Smooth muscle cell (in vitro differentiated cells): ENCODE results near the gene LIAS. TPM values are rescaled to one million over a fixed set of nuclear protein-coding genes. Genes with fewer than 3 reads are reported as not detected.

Experiments
- DNase-seq: peaks from one replicate; lab custom pipeline; 2025; ENCODE audit not compliant: unreplicated experiment; lab: John Stamatoyannopoulos, UW
- H2AFZ ChIP-seq: fragments of 200-600 bp; sonication (generic); 2 replicates; pipeline ENCODE4 v1.6.0; 2016; ENCODE audit warnings: antibody characterized with exemption, low read depth, mild to moderate bottlenecking
- H3F3A ChIP-seq: fragments of 200-600 bp; sonication (generic); 2 replicates; pipeline ENCODE4 v1.6.0; 2017; ENCODE audit warnings: antibody characterized with exemption, low read depth
- H3K27ac ChIP-seq: fragments of 200-600 bp; sonication (generic); 2 replicates; pipeline ENCODE4 v1.5.1; 2016; ENCODE audit warnings: low read depth, mild to moderate bottlenecking
- H3K27me3 ChIP-seq: fragments of 200-600 bp; sonication (generic); 2 replicates; pipeline ENCODE4 v1.6.1; 2016; ENCODE audit warnings: low read depth, mild to moderate bottlenecking
- H3K36me3 ChIP-seq: fragments of 200-600 bp; sonication (generic); 2 replicates; pipeline ENCODE4 v1.5.1; 2016; ENCODE audit warnings: low read depth
- H3K4me1 ChIP-seq: fragments of 200-600 bp; sonication (generic); 2 replicates; pipeline ENCODE4 v1.5.1; 2016; ENCODE audit warnings: low read depth
- H3K4me2 ChIP-seq: fragments of 200-600 bp; sonication (generic); 2 replicates; pipeline ENCODE4 v1.6.0; 2016; ENCODE audit warnings: mild to moderate bottlenecking
- H3K4me3 ChIP-seq: fragments of 200-600 bp; sonication (generic); 2 replicates; pipeline ENCODE4 v1.5.1; 2016; ENCODE audit warnings: mild to moderate bottlenecking
- H3K79me2 ChIP-seq: fragments of 200-600 bp; sonication (generic); 2 replicates; pipeline ENCODE4 v1.6.0; 2016; ENCODE audit warnings: low read depth, mild to moderate bottlenecking
- H3K9ac ChIP-seq: fragments of 200-600 bp; sonication (generic); 2 replicates; pipeline ENCODE4 v1.6.0; 2016; ENCODE audit warnings: low read depth
- H3K9me3 ChIP-seq: fragments of 200-600 bp; sonication (generic); replicated peaks from 2 replicates; pipeline ENCODE4 v1.5.1; 2016; ENCODE audit warnings: low read depth
- H4K20me1 ChIP-seq: fragments of 200-600 bp; sonication (generic); 2 replicates; pipeline ENCODE4 v1.6.0; 2016; ENCODE audit warnings: low read depth
- CTCF ChIP-seq: fragments of 200-600 bp; sonication (generic); IDR thresholded peaks from 2 replicates; pipeline ENCODE4 v1.5.1; 2017; ENCODE audit warnings: borderline replicate concordance, mild to moderate bottlenecking, antibody characterized with exemption; ENCODE audit not compliant: insufficient read depth, poor library complexity, severe bottlenecking
- WGBS: methylation state at CpG from one replicate; pipeline ENCODE4 v1.1.7; 2016; ENCODE audit warnings: low lambda C conversion rate; 5-methylcytosine and 5-hydroxymethylcytosine counted together
- polyA plus RNA-seq: library from polyadenylated mRNA; unstranded; fragments of >200 nt; fragmentation: Nextera tagmentation; extraction: Ambion mirVana; gene quantifications from 2 replicates; pipeline ENCODE4 v1.2.1, GENCODE V29; 2016
- total RNA-seq: library from RNA; depleted of rRNA; stranded (reverse); fragments of >200 nt; gene quantifications from 2 replicates; pipeline ENCODE4 v1.2.3, GENCODE V29; 2014

The LIAS gene
- total and polyA plus RNA-seq, 2 experiments from 2014 or later: 6.6 to 10.5 TPM

DNA sequence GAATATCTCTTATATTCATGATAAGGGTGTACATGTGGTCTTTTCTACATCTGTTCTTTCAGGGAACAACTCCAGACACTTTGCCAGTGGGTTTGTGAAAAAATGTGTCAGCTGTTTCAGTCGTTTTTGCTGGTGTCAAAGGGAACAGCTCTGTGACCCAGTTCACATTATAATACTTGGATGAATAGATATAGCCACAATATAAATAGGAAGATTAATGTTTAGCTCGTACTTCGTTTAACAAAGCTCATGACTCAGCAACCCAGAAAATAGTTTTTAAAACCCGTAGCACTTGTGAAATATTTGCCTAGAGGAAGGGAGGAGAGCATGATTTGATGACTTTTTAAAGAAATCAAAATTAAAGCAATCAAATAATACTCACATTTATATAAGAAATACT is 7.9 kb downstream of the LIAS start:
- Histone ChIP-seq H4K20me1 (no peaks in the 10 kb centered on the region), H2AFZ (no peak overlapping the region), H3F3A (peaks cover 8% of the 10 kb centered on the region), H3K27me3 (no peaks in the 10 kb centered on the region), H3K79me2 (peaks cover 2% of the 10 kb centered on the region), H3K9me3 (no peaks in the 10 kb centered on the region), H3K36me3 (no peaks in the 10 kb centered on the region), H3K4me3 (no peak overlapping the region), H3K4me2 (no peak overlapping the region), H3K27ac (no peak overlapping the region), H3K9ac (no peak overlapping the region), H3K4me1 (no peaks in the 10 kb centered on the region)
- 57% methylated on average over 4 of the region's 4 CpGs for WGBS
- no peak for TF ChIP-seq CTCF
- no peak for DNase-seq

GRCh38 chr4:39467464-39467863 is 8.6 kb downstream of the LIAS start:
- H3F3A ChIP-seq: peaks cover 8% of the 10 kb centered on the region
- no peak overlapping the region for H3K4me3 ChIP-seq
- 94% methylated on average over 4 of the region's 4 CpGs for WGBS
- H3K79me2 ChIP-seq: no peaks in the 10 kb centered on the region
- no peaks in the 10 kb centered on the region for H3K36me3 ChIP-seq
- H2AFZ ChIP-seq: no peak overlapping the region
- no peaks in the 10 kb centered on the region for H3K27me3 ChIP-seq
- no peak overlapping the region for H3K9ac ChIP-seq
- H3K27ac ChIP-seq: no peak overlapping the region
- no peaks in the 10 kb centered on the region for H3K9me3 ChIP-seq
- TF ChIP-seq CTCF: no peak
- no peaks in the 10 kb centered on the region for H4K20me1 ChIP-seq
- DNase-seq: no peak
- H3K4me1 ChIP-seq: no peaks in the 10 kb centered on the region
- H3K4me2 ChIP-seq: no peak overlapping the region

DNA sequence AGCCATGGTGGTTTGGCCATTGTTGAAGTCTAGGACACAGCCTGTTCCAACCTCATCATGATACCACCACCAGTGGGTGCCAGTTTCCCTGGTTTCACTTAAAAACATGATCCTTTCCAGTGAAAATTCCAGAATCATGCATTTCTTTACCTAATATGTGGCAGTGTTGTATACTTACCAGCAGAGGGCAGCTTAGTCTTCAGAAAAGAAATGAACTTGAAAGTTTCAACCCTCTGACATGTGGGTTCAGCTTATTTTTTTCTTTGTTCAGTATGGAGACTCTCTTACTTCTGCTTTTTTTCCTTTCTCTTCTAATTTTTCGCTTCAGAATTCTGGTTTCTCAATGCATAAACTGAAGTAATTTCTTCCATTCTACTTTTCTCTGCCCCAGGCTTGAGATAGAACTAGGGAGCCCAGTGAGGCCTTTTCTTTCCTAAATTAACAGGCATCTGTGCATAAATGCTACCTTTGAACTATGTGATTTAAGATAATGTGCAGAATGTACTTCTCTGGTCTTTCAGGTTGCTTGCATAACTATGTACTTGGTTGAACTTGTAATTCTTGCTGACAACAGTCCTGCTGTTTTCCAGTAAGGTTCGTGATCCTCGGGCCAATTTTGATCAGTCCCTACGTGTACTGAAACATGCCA is 10.7 kb downstream of the LIAS start:
- peak; percentile 85 for TF ChIP-seq CTCF
- H3K4me3 ChIP-seq: no peak overlapping the region
- DNase-seq: no peak
- no peak overlapping the region for H3K9ac ChIP-seq
- H3K79me2 ChIP-seq: no peaks in the 10 kb centered on the region
- WGBS: 70% methylated on average over 4 of the region's 4 CpGs
- no peaks in the 10 kb centered on the region for H3K9me3 ChIP-seq
- H3F3A ChIP-seq: peaks cover 8% of the 10 kb centered on the region
- H3K36me3 ChIP-seq: no peaks in the 10 kb centered on the region
- no peaks in the 10 kb centered on the region for H3K4me1 ChIP-seq
- no peak overlapping the region for H2AFZ ChIP-seq
- H3K27ac ChIP-seq: peak overlapping the region; percentile 65
- no peak overlapping the region for H3K4me2 ChIP-seq
- no peaks in the 10 kb centered on the region for H4K20me1 ChIP-seq
- no peaks in the 10 kb centered on the region for H3K27me3 ChIP-seq

GRCh38 chr4:39470402-39470801 is 11.5 kb downstream of the LIAS start:
- 89% methylated on average over 1 of the region's 1 CpG for WGBS
- TF ChIP-seq CTCF: no peak
- Histone ChIP-seq H3K4me2 (no peak overlapping the region), H3K27me3 (no peaks in the 10 kb centered on the region), H3K27ac (no peak overlapping the region), H3K79me2 (no peaks in the 10 kb centered on the region), H3K36me3 (no peaks in the 10 kb centered on the region), H3K4me3 (no peak overlapping the region), H4K20me1 (no peaks in the 10 kb centered on the region), H3K4me1 (no peaks in the 10 kb centered on the region), H3K9me3 (no peaks in the 10 kb centered on the region), H2AFZ (no peak overlapping the region), H3K9ac (no peak overlapping the region), H3F3A (peaks cover 8% of the 10 kb centered on the region)
- DNase-seq: no peak
